DMS114 treated with DMSO at 0.1 percent for 48 hours (cell line): ENCODE measurements around the gene NFYB.
"Not testable (repeated sequence)": the region's sequence is repeated elsewhere in the genome, so short reads cannot be mapped to it uniquely, and the experiment has no call there.

Source experiments
- DNase-seq: peaks from one replicate; lab custom pipeline; 2025; ENCODE audit not compliant: unreplicated experiment; lab: John Stamatoyannopoulos, UW

The NFYB gene

GRCh38 chr12:104163028-104163427, 25.0 kb upstream of the NFYB start:
- not testable (repeated sequence) for DNase-seq

- DNase-seq, result no peak
These were observed 17.9 kb upstream of the NFYB start for GRCh38 chr12:104155711-104156555.

GRCh38 chr12:104154806-104155205, 16.8 kb upstream of the NFYB start:
- DNase-seq, result no peak

GRCh38 chr12:104154286-104154685, 16.3 kb upstream of the NFYB start:
- no peak for DNase-seq

GRCh38 chr12:104152685-104153241, 14.8 kb upstream of the NFYB start:
- no peak for DNase-seq

- DNase-seq, result no peak
These were observed 12.4 kb upstream of the NFYB start for GRCh38 chr12:104150416-104150815.

- DNase-seq, result no peak
These were observed 9.3 kb upstream of the NFYB start for GRCh38 chr12:104147346-104147745.

- no peak for DNase-seq
These were observed 5.9 kb upstream of the NFYB start for GRCh38 chr12:104143918-104144317.

GRCh38 chr12:104143002-104143401, 5.0 kb upstream of the NFYB start:
- no peak for DNase-seq

- no peak for DNase-seq
These were observed 4.5 kb upstream of the NFYB start for GRCh38 chr12:104142543-104142942.

- no peak for DNase-seq
These were observed 765 bp upstream of the NFYB start for GRCh38 chr12:104138797-104139152.

- DNase-seq, result no peak
These were observed 759 bp downstream of the NFYB start for GRCh38 chr12:104137001-104137901.

GRCh38 chr12:104136577-104136976, 1.4 kb downstream of the NFYB start:
- DNase-seq, result no peak

GRCh38 chr12:104134882-104135281, 3.1 kb downstream of the NFYB start:
- DNase-seq, result no peak

GRCh38 chr12:104133866-104134265, 4.1 kb downstream of the NFYB start:
- no peak for DNase-seq

- no peak for DNase-seq
These were observed 4.7 kb downstream of the NFYB start for GRCh38 chr12:104133321-104133720.

- DNase-seq, result no peak
These were observed 5.6 kb downstream of the NFYB start for GRCh38 chr12:104132351-104132956.

GRCh38 chr12:104131609-104132008, 6.4 kb downstream of the NFYB start:
- no peak for DNase-seq

GRCh38 chr12:104130760-104131159, 7.2 kb downstream of the NFYB start:
- no peak for DNase-seq

- no peak for DNase-seq
These were observed 11.5 kb downstream of the NFYB start for GRCh38 chr12:104126548-104126947.

GRCh38 chr12:104122298-104122697, 15.7 kb downstream of the NFYB start:
- no peak for DNase-seq
